SH-SY5Y (cell line): ENCODE measurements around the gene ADCY3.

Source experiments
- GATA2 ChIP-seq: IDR thresholded peaks from 2 replicates; pipeline ENCODE4 v1.6.1; 2011; ENCODE audit warnings: mild to moderate bottlenecking, low read depth, low read length
- GATA3 ChIP-seq: IDR thresholded peaks from 2 replicates; pipeline ENCODE4 v1.6.1; 2011; ENCODE audit warnings: low read depth, mild to moderate bottlenecking, low read length, moderate library complexity

DNA sequence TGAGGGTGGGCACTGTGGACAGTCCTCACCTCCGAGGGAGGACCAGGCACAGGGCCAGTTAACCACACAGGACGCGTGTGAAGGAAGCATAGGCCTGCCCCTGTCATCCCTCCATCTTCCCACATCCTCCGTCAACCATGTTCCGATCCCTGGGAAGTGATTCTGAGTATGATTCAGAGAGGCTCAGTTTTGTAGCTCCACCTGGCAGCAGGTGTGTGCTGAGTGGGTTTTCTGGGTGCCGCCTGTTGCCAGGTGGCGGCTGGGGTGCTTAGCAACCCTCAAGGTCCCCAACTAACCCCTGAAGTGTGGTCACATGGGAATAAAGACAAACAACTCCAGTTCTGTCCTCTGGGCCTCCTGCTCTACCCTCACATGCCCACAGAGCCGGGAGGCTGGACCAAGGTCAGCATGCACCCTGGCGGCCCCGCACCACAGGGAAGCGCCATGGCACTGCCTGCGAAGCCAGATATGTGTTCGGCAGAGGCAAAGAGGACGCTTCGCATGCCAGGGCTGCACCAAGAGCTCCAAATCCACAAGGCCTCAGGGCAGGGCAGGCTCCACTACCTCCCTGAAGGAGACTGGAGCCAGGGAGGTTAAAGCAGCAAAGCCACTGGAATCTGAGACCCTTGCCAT, 60.0 kb downstream of the ADCY3 start:
- TF ChIP-seq GATA2 (no peak), GATA3 (no peak)
